PC-3 (cell line): Measurements from ENCODE around the gene WDR86.

ENCODE experiments used
- CTCF ChIP-seq: fragments of 300-600 bp; sonication (generic); conservative IDR thresholded peaks from 2 replicates; pipeline ENCODE4 v1.5.1; 2017; ENCODE audit warnings: antibody characterized with exemption, low read depth, mild to moderate bottlenecking, low read length
- EZH2 ChIP-seq: fragments of 300-600 bp; sonication (generic); IDR thresholded peaks from one replicate; pipeline ENCODE4 v1.6.1; 2017; ENCODE audit warnings: antibody characterized with exemption, mild to moderate bottlenecking, low read length; ENCODE audit not compliant: unreplicated experiment

GRCh38 chr7:151374726-151375125 lies 35.1 kb downstream of the WDR86 start:
- TF ChIP-seq CTCF (no peak), EZH2 (no peak)
